ENCODE results near the gene ISYNA1. TPM values are rescaled to one million over a fixed set of nuclear protein-coding genes. Genes with fewer than 3 reads are reported as not detected.

The ISYNA1 gene
- total RNA-seq, 2 donors from 2014 or later, result 71.6 to 690 TPM

DNA sequence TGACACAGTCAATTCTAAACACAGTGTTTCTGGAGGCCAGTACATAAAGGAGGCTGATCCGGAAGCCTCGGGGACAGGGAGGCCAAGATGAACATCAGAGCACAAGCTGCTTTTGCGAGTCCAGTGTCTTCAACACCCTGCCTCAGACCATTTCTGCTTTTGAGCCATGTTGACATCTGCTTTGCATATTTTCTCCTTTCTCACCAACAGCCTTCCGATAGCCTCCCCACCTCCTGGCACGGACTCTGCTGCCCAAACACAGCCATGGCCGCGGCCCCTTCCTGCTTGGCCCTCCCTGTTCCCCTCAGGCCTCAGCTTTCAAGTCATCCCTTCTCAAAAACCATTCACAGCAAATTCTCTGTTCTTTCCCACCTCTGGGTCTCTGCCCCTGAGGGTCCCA lies 44.1 kb downstream of the ISYNA1 start:
- H3K27me3 ChIP-seq (replicated peaks; ENCODE audit: insufficient read depth), result no peaks in the 10 kb centered on the region
- H3K4me3 ChIP-seq, result no peak overlapping the region
- no peaks in the 10 kb centered on the region for H3K4me1 ChIP-seq (replicated peaks)
- no peak overlapping the region for H3K27ac ChIP-seq
- 58% methylated on average over 7 of the region's 7 CpGs for WGBS
- no peaks in the 10 kb centered on the region for H3K9me3 ChIP-seq
- no peak for DNase-seq (ENCODE audit: low spot score)
- no peaks in the 10 kb centered on the region for H3K36me3 ChIP-seq
- no peak for TF ChIP-seq CTCF (IDR thresholded peaks at IDR 0.05)
- no peak for TF ChIP-seq POLR2A (IDR thresholded peaks at IDR 0.05)
- no peak for TF ChIP-seq POLR2AphosphoS5 (IDR thresholded peaks at IDR 0.05)
- intact Hi-C loops (cut with DNase I), result loop anchor here (5.0 kb wide), 1 partner anchor 37 kb away; no protein-coding TSS in a partner anchor

DNA sequence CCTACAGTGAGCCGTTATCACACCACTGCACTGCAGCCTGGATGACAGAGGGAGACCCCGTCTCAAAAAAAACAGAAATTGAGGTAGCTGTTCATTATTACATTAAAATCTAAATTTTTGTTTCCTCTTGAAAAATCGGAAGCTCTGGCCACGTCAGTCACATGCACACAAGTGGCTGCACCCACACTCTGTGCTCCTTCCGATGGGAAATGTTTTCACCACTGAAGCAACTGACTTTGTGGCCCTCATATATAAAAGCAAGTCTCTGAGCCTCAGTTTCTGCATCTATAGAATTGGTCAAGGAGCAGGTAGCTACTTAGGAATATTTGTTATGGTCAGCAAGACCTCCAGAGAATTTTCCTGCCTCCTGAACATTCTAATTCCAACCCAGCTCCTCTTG lies 45.0 kb downstream of the ISYNA1 start:
- Histone ChIP-seq H3K27ac (no peak overlapping the region), H3K27me3 (replicated peaks; ENCODE audit: insufficient read depth) (no peaks in the 10 kb centered on the region), H3K36me3 (no peaks in the 10 kb centered on the region), H3K9me3 (no peaks in the 10 kb centered on the region), H3K4me3 (no peak overlapping the region), H3K4me1 (replicated peaks) (peaks cover 3% of the 10 kb centered on the region)
- intact Hi-C loops (cut with DNase I), result loop anchor here (5.0 kb wide), 1 partner anchor 36 kb away; no protein-coding TSS in a partner anchor
- DNase-seq (ENCODE audit: low spot score), result no peak
- TF ChIP-seq POLR2A (IDR thresholded peaks at IDR 0.05) (no peak), CTCF (IDR thresholded peaks at IDR 0.05) (no peak), POLR2AphosphoS5 (IDR thresholded peaks at IDR 0.05) (no peak)
- 76% methylated on average over 5 of the region's 5 CpGs for WGBS

DNA sequence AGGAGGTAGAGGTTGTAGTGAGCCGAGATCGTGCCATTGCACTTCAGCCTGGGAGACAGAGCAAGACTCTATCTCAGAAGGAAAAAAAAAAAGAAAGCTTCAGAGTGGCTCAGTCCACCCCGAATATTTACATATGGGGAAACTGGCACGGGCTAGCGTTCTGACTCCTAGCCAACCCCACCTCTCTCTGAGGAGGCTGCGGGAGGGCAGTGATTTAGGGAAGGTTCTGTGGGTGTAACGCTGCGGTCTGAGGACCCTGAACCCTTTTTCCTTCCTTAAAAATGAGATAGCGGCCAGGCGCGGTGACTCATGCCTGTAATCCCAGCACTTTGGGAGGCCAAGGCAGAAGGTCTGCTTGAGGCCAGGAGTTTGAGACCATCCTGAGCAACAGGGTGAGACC lies 45.5 kb downstream of the ISYNA1 start:
- intact Hi-C loops (cut with DNase I), result loop anchor here (5.0 kb wide), 1 partner anchor 35 kb away; no protein-coding TSS in a partner anchor
- TF ChIP-seq POLR2AphosphoS5 (IDR thresholded peaks at IDR 0.05), result peak; percentile 31
- no peak for TF ChIP-seq CTCF (IDR thresholded peaks at IDR 0.05)
- Histone ChIP-seq H3K4me1 (replicated peaks) (peaks cover 3% of the 10 kb centered on the region), H3K4me3 (no peak overlapping the region), H3K27ac (no peak overlapping the region), H3K9me3 (no peaks in the 10 kb centered on the region), H3K36me3 (no peaks in the 10 kb centered on the region), H3K27me3 (replicated peaks; ENCODE audit: insufficient read depth) (no peaks in the 10 kb centered on the region)
- WGBS, result 36% methylated on average over 11 of the region's 11 CpGs
- peak; percentile 43 for DNase-seq (ENCODE audit: low spot score)

DNA sequence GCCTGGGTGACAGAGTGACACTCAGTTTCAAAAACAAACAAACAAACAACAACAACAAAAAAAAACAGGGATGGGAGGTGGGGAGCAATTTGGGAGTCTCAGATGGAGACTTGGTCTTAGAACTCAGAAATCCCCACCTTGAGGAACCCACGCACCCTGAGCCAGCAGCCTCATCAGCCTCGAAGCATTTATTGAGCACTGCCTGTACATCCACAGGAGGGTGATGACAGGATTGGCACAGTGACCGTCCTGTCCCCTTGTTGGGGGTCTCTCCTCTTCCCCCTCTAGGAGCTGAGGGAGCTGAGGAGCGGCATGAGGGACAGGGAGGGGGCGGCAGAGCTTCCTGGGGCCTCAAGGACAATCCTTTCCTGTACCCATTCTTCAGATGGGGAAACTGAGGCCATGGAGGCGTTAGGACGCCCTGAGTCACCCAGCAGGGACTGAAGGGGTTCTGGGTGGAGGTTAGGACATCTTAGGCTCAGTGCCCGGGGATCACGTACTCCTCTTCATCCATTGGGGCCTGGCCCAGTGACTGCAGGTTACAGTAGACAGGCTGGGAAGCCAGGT lies 46.3 kb downstream of the ISYNA1 start:
- intact Hi-C loops (cut with DNase I), result loop anchor here (5.0 kb wide), 1 partner anchor 34 kb away; no protein-coding TSS in a partner anchor
- no peak for DNase-seq (ENCODE audit: low spot score)
- H3K4me1 ChIP-seq (replicated peaks), result peaks cover 3% of the 10 kb centered on the region
- H3K27me3 ChIP-seq (replicated peaks; ENCODE audit: insufficient read depth), result no peaks in the 10 kb centered on the region
- H3K36me3 ChIP-seq, result no peaks in the 10 kb centered on the region
- WGBS, result 83% methylated on average over 9 of the region's 9 CpGs
- TF ChIP-seq POLR2AphosphoS5 (IDR thresholded peaks at IDR 0.05) (no peak), CTCF (IDR thresholded peaks at IDR 0.05) (no peak), POLR2A (IDR thresholded peaks at IDR 0.05) (no peak)
- no peak overlapping the region for H3K27ac ChIP-seq
- H3K4me3 ChIP-seq, result no peak overlapping the region
- no peaks in the 10 kb centered on the region for H3K9me3 ChIP-seq

All from prostate gland (tissue), 2 donors.